ENCODE data around the gene ANXA6. TPM values are rescaled to one million over a fixed set of nuclear protein-coding genes. Genes with fewer than 3 reads are reported as not detected.

The ANXA6 gene
- total RNA-seq, 4 donors from 2014 or later: 359 to 435 (median 375) TPM

DNA sequence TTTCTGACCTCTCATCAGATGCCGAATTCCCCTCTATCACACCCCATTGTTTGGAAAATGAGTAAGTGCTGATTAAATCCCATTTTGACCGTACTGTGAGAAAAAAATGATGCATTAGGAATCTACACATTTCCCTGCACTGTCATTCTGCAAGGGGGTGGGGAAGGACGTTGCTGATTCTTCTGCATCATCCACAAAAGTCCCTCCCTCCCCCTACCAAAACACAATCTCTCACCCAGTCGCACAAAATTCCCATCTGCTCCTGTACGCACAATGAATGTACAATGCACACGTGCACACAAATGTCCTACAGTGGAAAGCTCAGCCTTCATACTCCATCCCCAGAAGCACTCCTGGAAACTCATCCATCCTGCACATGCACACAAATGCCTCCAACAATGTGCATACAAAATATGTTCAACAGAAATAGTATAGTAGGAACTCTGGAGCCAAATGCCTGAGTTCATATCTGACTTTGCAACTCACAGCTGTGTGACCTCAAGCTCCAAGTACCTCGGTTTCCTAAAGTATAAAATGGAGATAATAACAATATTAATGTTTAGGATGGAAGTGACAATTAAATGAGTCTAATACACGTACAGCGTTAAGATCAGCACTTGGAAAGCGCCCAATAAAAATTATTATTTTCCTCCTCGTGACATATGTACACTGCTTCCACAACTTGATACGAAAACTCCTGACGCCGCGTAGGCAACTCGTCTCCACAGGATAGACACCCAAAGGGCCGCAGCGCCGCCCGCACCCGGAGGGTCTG, 77.6 kb downstream of the ANXA6 start:
- H3K4me1 ChIP-seq: peaks cover 0 to 68% (median 13%) of the 10 kb centered on the region in 3 donors
- TF ChIP-seq, protein P1, sequence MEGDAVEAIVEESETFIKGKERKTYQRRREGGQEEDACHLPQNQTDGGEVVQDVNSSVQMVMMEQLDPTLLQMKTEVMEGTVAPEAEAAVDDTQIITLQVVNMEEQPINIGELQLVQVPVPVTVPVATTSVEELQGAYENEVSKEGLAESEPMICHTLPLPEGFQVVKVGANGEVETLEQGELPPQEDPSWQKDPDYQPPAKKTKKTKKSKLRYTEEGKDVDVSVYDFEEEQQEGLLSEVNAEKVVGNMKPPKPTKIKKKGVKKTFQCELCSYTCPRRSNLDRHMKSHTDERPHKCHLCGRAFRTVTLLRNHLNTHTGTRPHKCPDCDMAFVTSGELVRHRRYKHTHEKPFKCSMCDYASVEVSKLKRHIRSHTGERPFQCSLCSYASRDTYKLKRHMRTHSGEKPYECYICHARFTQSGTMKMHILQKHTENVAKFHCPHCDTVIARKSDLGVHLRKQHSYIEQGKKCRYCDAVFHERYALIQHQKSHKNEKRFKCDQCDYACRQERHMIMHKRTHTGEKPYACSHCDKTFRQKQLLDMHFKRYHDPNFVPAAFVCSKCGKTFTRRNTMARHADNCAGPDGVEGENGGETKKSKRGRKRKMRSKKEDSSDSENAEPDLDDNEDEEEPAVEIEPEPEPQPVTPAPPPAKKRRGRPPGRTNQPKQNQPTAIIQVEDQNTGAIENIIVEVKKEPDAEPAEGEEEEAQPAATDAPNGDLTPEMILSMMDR (IDR thresholded peaks at IDR 0.05): no peak
- no peak for TF ChIP-seq POLR2A (IDR thresholded peaks at IDR 0.05)
- TF ChIP-seq EP300 (IDR thresholded peaks at IDR 0.05): no peak
- no peak for TF ChIP-seq POLR2AphosphoS5 (IDR thresholded peaks at IDR 0.05)
- no peaks in the 10 kb centered on the region for H3K9me3 ChIP-seq
- H3K27ac ChIP-seq: peak overlapping the region; percentile 84 to 99 (median 98)
- WGBS, 2 donors (ENCODE audit: low coverage in 1 of 2): 2 to 7% methylated on average over 11 to 12 of the region's 21 CpGs
- H3K36me3 ChIP-seq: peaks cover 0 to 19% of the 10 kb centered on the region in 2 donors
- no peaks in the 10 kb centered on the region for H3K27me3 ChIP-seq
- ATAC-seq: no peak
- H3K4me3 ChIP-seq: peak overlapping the region; percentile 70 to 82

DNA sequence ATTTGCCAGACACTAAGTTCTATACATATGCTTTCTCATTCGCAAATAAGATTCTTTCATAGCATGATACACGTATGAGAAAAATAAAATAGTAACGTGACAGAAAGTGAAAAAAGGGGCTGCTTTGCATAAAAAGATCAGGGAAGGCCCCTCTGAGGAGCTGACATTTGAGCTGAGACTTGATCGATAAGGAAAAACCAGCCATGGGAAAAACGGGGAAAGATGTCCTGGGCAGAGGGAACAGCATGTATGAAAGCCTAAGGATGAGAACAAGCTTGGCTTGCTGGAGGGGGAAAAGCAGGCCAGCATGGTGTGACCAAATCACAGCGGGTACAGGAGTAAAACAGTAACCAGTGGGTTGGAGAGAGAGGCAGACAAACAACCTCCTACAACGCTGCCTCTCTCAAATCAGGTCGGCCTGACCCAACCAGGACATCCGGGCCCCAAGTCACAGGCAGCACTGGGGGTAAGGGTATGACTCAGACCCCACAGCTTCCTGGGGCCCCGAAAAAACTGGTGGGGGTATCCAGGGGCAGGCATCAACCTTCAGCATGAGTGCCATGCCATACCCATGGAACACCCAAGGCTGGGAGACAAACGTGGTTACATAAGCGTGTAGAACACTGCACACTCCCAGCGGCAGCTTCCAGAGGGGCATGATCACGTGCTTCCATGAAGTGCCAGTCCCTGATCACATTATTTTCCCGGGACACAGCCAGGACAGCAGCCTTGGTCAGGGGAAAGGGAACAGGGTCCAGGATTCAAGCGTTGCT, 78.9 kb downstream of the ANXA6 start:
- no peaks in the 10 kb centered on the region for H3K9me3 ChIP-seq
- H3K27me3 ChIP-seq: no peaks in the 10 kb centered on the region
- no peak for ATAC-seq
- WGBS, 2 donors (ENCODE audit: low coverage in 1 of 2): 80 to 87% methylated on average over 6 of the region's 16 CpGs
- peaks cover 0 to 65% (median 13%) of the 10 kb centered on the region in 3 donors for H3K4me1 ChIP-seq
- H3K4me3 ChIP-seq: no peak overlapping the region
- no peak overlapping the region for H3K27ac ChIP-seq
- TF ChIP-seq POLR2AphosphoS5 (IDR thresholded peaks at IDR 0.05): no peak
- TF ChIP-seq EP300 (IDR thresholded peaks at IDR 0.05): no peak
- TF ChIP-seq, protein P1 (IDR thresholded peaks at IDR 0.05): no peak
- TF ChIP-seq POLR2A (IDR thresholded peaks at IDR 0.05): no peak
- H3K36me3 ChIP-seq: peaks cover 0 to 19% of the 10 kb centered on the region in 2 donors

DNA sequence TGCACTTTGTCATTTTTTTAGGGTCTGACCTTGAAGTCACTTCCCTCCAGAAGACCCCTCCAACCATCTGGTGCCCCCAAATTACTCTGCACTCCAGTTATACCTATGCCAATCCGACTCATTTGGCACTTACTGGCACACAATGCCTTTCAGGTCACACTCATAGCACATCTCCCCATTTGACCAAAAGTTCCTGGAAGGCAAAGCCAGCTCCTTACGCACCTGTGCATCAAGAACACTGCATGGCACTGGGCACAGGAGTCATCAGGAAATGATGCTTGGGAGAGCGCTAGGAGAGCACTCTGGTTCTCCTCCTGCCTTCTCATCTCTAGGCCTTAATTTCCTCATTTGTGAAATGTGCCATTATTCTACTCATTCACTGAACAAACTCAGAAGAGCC, 79.6 kb downstream of the ANXA6 start:
- H3K9me3 ChIP-seq: no peaks in the 10 kb centered on the region
- no peak overlapping the region for H3K4me3 ChIP-seq
- no peak for ATAC-seq
- H3K4me1 ChIP-seq: peaks cover 0 to 64% (median 13%) of the 10 kb centered on the region in 3 donors
- 91% methylated on average over 3 of the region's 3 CpGs; no CpG with 5 or more reads in 1 of the 2 donors for WGBS, 2 donors (ENCODE audit: low coverage in 1 of 2)
- no peak overlapping the region for H3K27ac ChIP-seq
- H3K36me3 ChIP-seq: peaks cover 0 to 19% of the 10 kb centered on the region in 2 donors
- no peaks in the 10 kb centered on the region for H3K27me3 ChIP-seq
- TF ChIP-seq POLR2AphosphoS5 (IDR thresholded peaks at IDR 0.05) (no peak), EP300 (IDR thresholded peaks at IDR 0.05) (no peak), POLR2A (IDR thresholded peaks at IDR 0.05) (no peak)
- TF ChIP-seq, protein P1 (IDR thresholded peaks at IDR 0.05): no peak

DNA sequence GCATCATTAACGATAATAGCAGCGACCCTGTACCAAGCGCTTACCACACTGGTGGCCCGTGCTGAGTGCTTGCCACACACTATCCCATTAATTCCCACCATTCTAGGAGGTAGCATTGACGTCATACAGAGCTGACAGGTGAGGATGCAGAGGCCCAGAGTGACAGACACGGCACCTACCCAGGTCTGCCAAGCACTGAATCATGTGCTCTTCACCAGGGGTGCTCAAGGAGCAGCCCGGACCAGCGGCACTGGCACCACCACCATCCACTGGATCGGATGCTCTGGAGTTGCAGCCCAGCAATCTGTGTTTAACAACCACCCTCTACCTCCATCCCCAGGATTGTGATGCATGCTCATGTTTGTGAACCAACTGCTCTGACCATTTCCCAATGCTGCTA, 80.2 kb downstream of the ANXA6 start:
- H3K27ac ChIP-seq: no peak overlapping the region
- peaks cover 0 to 19% of the 10 kb centered on the region in 2 donors for H3K36me3 ChIP-seq
- H3K4me3 ChIP-seq: no peak overlapping the region
- TF ChIP-seq, protein P1 (IDR thresholded peaks at IDR 0.05): no peak
- no peak for TF ChIP-seq EP300 (IDR thresholded peaks at IDR 0.05)
- no peak for TF ChIP-seq POLR2A (IDR thresholded peaks at IDR 0.05)
- no peak for TF ChIP-seq POLR2AphosphoS5 (IDR thresholded peaks at IDR 0.05)
- no peaks in the 10 kb centered on the region for H3K9me3 ChIP-seq
- no peaks in the 10 kb centered on the region for H3K27me3 ChIP-seq
- WGBS, 2 donors (ENCODE audit: low coverage in 1 of 2): 100% methylated on average over 1 of the region's 9 CpGs; no CpG with 5 or more reads in 1 of the 2 donors
- H3K4me1 ChIP-seq: peaks cover 0 to 64% (median 17%) of the 10 kb centered on the region in 3 donors
- ATAC-seq: no peak

Data from gastroesophageal sphincter (tissue), 4 donors.